ENCODE data around the gene DUSP18. TPM values are rescaled to one million over a fixed set of nuclear protein-coding genes. Genes with fewer than 3 reads are reported as not detected.
"Not testable (repeated sequence)": the region's sequence is repeated elsewhere in the genome, so short reads cannot be mapped to it uniquely, and the experiment has no call there.

Gene DUSP18
- total and polyA plus RNA-seq, 2 of the 4 experiments (the other 2 are of a cell fraction), result 14.9 TPM

GRCh38 chr22:30679895-30680690, 12.4 kb upstream of the DUSP18 start:
- POLR2A ChIA-PET (ENCODE audit: unreplicated experiment); ATAC-seq (ENCODE audit: low read depth); BruUV-seq (replicated peaks); H4K8ac ChIP-seq (ENCODE audit: low read depth in 2 of 2, low read length in 2 of 2); H3K9me3 ChIP-seq (ENCODE audit: control insufficient read depth, insufficient read depth, low read length); DNase-seq; H4K91ac ChIP-seq (ENCODE audit: insufficient read depth, low read depth, low read length); H3K56ac ChIP-seq (ENCODE audit: extremely low read depth, insufficient read depth, low read length); H3K4me2 ChIP-seq (ENCODE audit: low read depth, low read length); H2AK5ac ChIP-seq (ENCODE audit: low read depth, low read length); H3K4me1 ChIP-seq (ENCODE audit: control insufficient read depth, insufficient read depth, low read length); H3K4ac ChIP-seq (ENCODE audit: low read depth, low read length); H3K18ac ChIP-seq (ENCODE audit: low read depth, low read length); H2AFZ ChIP-seq (replicated peaks; ENCODE audit: low read length, poor library complexity); H3K9me1 ChIP-seq (ENCODE audit: insufficient read depth, low read length); intact Hi-C loops (cut with micrococcal nuclease); H3K4me3 ChIP-seq (ENCODE audit: insufficient read depth, low read depth, low read length); dilution Hi-C loops (cut with HindIII; ENCODE audit: low sequenced_read_pairs, unreplicated experiment); H2BK15ac ChIP-seq (ENCODE audit: low read depth, low read length); H4K20me1 ChIP-seq (ENCODE audit: insufficient read depth, low read length); H3K9ac ChIP-seq (ENCODE audit: low read depth, low read length); H2BK5ac ChIP-seq (ENCODE audit: low read depth, low read length, poor library complexity, severe bottlenecking); H2BK20ac ChIP-seq (ENCODE audit: low read depth, low read length); H3K36me3 ChIP-seq (ENCODE audit: control insufficient read depth, insufficient read depth, low read length); H4K5ac ChIP-seq (ENCODE audit: low read depth, low read length); in situ Hi-C loops (cut with MboI; ENCODE audit: low sequenced_read_pairs); H3K27ac ChIP-seq (ENCODE audit: insufficient read depth, low read length); H3K14ac ChIP-seq (replicated peaks; ENCODE audit: low read depth, low read length); H3K23ac ChIP-seq (ENCODE audit: low read depth, low read length); H3K79me1 ChIP-seq (ENCODE audit: low read depth in 1 of 2, low read length in 2 of 2); H2BK120ac ChIP-seq (ENCODE audit: low read depth, low read length); H2AK9ac ChIP-seq (replicated peaks; ENCODE audit: low read depth, low read length, poor library complexity): not testable (repeated sequence)
- peaks cover 14% of the 10 kb centered on the region for H3K27me3 ChIP-seq (ENCODE audit: control insufficient read depth, insufficient read depth, low read length)
- no CpG with 5 or more reads among the region's 12 CpGs for WGBS, 2 experiments (ENCODE audit: extremely low coverage in 2 of 2, insufficient read length in 1 of 2)
- CTCF ChIA-PET, result interaction anchor here (0.7 to 1.0 kb wide), 2 partner anchors 11 to 471 kb away, joined by 3 read pairs; no protein-coding TSS in a partner anchor

DNA sequence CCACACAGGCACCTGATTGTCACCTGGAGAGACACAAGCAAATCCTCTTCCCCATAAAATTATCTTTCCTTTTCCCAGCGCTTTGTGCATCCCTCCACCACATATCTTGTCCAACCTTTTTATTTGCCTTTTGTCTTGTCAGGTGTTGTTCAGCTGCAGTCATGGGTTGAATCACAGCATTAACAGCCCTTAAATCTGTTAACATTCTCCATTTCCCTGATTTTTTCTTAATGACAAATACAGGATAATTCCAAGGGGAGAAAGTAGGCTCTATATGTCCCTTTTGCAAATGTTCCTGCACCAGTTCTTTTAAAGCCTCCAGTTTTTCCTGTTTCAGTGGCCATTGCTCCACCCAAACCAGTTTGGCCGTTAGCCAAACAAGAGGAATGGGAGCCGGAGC, 8.9 kb upstream of the DUSP18 start:
- H3K9me3 ChIP-seq (ENCODE audit: control insufficient read depth, insufficient read depth, low read length); H3K4ac ChIP-seq (ENCODE audit: low read depth, low read length); H3K18ac ChIP-seq (ENCODE audit: low read depth, low read length); ATAC-seq (ENCODE audit: low read depth); H3K56ac ChIP-seq (ENCODE audit: extremely low read depth, insufficient read depth, low read length); H3K4me1 ChIP-seq (ENCODE audit: control insufficient read depth, insufficient read depth, low read length); dilution Hi-C loops (cut with HindIII; ENCODE audit: low sequenced_read_pairs, unreplicated experiment); H3K23ac ChIP-seq (ENCODE audit: low read depth, low read length); H3K4me3 ChIP-seq (ENCODE audit: insufficient read depth, low read depth, low read length); H2BK20ac ChIP-seq (ENCODE audit: low read depth, low read length); CTCF ChIA-PET; in situ Hi-C loops (cut with MboI; ENCODE audit: low sequenced_read_pairs); DNase-seq; H3K36me3 ChIP-seq (ENCODE audit: control insufficient read depth, insufficient read depth, low read length); H4K5ac ChIP-seq (ENCODE audit: low read depth, low read length); H4K20me1 ChIP-seq (ENCODE audit: insufficient read depth, low read length); H3K79me1 ChIP-seq (ENCODE audit: low read depth in 1 of 2, low read length in 2 of 2); H3K9me1 ChIP-seq (ENCODE audit: insufficient read depth, low read length); H2AK5ac ChIP-seq (ENCODE audit: low read depth, low read length); H4K91ac ChIP-seq (ENCODE audit: insufficient read depth, low read depth, low read length); BruUV-seq (replicated peaks); H4K8ac ChIP-seq (ENCODE audit: low read depth in 2 of 2, low read length in 2 of 2); H2AK9ac ChIP-seq (replicated peaks; ENCODE audit: low read depth, low read length, poor library complexity); intact Hi-C loops (cut with micrococcal nuclease); H2AFZ ChIP-seq (replicated peaks; ENCODE audit: low read length, poor library complexity); H3K9ac ChIP-seq (ENCODE audit: low read depth, low read length); H2BK15ac ChIP-seq (ENCODE audit: low read depth, low read length); H3K27me3 ChIP-seq (ENCODE audit: control insufficient read depth, insufficient read depth, low read length); POLR2A ChIA-PET (ENCODE audit: unreplicated experiment); H3K27ac ChIP-seq (ENCODE audit: insufficient read depth, low read length); H3K14ac ChIP-seq (replicated peaks; ENCODE audit: low read depth, low read length); H3K4me2 ChIP-seq (ENCODE audit: low read depth, low read length); H2BK120ac ChIP-seq (ENCODE audit: low read depth, low read length); H2BK5ac ChIP-seq (ENCODE audit: low read depth, low read length, poor library complexity, severe bottlenecking): not testable (repeated sequence)
- WGBS, 2 experiments (ENCODE audit: extremely low coverage in 2 of 2, insufficient read length in 1 of 2), result 83% methylated on average over 1 of the region's 3 CpGs; no CpG with 5 or more reads in 1 of the 2 experiments
